NCI-H1436 treated with DMSO at 0.1 percent for 48 hours (cell line): ENCODE results near the gene CDSN.
"Not testable (repeated sequence)": the region's sequence is repeated elsewhere in the genome, so short reads cannot be mapped to it uniquely, and the experiment has no call there.

Source experiments
- DNase-seq: peaks from one replicate; lab custom pipeline; 2025; lab: John Stamatoyannopoulos, UW

CDSN gene

DNA sequence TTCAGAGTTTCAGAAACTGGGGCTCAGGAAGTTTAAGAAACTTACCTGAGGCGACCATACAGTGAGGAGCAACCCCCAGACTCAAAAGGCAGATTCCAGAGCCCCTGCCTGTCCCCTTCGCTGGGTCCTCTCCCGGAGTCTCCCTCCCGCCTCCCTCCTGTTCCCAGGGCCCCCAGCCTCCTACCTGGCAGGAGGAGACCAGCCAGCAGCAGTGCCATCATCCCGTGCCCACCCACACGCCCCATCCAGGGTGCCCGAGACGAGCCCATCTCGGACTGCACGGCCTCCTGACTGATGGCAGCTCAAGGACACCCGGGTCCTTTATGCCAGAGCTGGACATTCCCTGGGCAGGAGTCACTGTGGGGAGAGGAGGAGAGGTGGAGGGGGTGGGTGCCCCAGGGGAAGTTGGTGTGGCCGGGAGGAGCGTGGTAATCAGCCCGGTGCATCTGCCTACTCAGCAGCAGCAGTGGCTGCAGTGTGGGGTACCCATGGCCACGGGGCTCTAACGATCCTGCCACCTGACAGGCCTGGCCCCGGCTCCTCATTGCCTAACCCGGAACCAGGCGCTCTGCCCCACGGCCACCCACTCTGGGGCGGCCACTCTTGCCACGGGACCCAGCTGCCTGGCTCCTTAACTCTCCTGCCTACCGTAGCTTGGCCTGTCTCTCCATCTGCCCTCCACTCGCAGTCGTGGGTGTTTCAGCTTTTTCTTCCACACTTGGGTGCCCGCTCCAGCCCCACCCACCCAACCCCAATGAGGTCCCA, at the start of gene CDSN:
CDSN (minus strand) TSS at position 296 of the 765 bp plus-strand sequence; CDS start at position 269, 27 bp downstream.
- no peak for DNase-seq

DNA sequence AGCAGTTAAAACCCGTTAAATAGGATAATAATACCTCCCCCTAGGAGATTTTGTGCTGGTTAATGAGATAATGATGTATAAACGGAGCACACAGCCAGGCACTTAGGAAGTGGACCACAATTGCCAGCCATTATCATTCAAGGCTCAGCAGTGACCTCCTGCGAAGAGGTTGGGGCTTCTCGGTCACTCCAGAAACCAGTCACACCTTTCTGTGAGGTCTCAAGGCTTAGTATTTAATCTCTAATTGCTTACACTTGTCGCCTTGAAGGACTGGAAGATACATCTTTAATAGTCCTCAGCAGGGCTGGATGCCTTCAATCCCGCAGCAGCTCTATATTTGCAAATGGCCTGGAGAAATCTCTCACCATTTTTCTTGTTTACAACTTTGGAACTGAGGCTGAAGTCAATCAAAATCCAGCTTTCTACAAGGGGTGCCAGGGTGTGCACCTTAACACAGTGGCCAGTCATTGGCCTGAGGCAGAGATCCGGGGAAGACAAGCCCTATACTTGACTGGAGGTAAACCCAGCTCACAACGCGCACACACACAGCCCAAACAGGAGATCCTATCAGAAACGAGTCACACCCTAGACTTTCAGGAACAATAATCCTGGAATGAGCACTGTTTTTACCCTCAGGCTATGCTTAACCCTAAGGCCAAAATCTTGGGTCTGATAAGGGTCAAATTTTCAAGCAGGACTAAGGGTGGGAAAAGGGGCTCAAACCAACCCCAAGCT, 49.0 kb upstream of the CDSN start:
- DNase-seq, result no peak

- no peak for DNase-seq
Observed at GRCh38 chr6:31168606-31169005, 48.4 kb upstream of the CDSN start.

DNA sequence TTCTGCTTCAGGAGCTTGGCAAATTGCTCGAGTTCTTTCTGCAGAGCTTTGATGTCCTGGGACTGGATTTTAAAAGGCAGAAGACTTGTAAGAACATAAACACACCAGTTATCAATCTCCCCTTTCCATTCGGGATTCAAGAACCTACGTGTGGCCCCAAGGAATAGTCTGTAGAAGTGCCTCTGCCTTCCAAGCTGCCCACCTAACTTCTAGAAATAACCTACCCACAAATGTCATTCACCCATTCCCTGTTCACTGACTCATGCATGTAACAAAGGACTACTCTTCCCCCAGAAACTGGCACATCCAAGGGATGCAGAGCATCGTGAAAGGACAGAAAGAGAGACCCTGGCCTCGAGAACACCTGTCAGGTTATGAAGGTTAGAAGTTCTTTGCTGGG, 45.7 kb upstream of the CDSN start:
- DNase-seq, result no peak

GRCh38 chr6:31165064-31165832, 45.0 kb upstream of the CDSN start:
- not testable (repeated sequence) for DNase-seq

DNA sequence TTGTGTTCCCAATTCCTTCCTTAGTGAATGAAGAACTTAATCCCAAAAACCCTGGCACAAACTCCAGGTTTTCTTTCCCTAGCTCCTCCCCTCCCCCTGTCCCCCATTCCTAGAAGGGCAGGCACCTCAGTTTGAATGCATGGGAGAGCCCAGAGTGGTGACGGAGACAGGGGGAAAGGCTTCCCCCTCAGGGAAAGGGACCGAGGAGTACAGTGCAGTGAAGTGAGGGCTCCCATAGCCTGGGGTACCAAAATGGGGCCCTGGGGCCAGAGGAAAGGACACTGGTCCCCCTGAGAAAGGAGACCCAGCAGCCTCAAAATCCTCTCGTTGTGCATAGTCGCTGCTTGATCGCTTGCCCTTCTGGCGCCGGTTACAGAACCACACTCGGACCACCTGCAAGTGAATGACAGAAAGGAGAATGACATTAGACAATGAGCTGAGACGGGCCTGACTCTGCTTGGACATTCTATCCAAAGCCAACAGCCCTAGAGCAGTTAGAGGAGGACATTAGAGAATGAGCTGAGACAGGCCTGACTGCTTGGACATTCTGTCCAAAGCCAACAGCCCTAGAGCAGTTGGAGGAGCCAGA, 44.3 kb upstream of the CDSN start:
- not testable (repeated sequence) for DNase-seq

DNA sequence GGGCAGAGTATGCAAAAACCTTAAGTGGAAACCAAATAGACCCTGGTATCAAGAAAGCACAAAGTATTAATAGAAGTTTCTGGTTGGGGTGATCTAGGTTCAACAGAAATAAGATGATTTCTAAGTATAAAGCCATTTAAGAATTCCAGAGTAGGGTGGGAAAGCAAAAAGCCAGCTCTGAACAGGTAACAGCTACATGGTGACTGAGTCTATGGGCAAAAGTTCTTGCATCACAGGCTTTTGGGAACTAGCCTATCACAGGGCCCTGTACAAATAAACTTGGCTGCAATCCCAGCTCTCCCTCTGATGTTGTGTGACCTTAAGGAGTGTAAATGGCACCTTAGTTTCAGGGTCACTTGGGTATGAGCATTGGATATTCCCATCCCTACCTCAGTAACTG, 43.7 kb upstream of the CDSN start:
- DNase-seq, result no peak

DNA sequence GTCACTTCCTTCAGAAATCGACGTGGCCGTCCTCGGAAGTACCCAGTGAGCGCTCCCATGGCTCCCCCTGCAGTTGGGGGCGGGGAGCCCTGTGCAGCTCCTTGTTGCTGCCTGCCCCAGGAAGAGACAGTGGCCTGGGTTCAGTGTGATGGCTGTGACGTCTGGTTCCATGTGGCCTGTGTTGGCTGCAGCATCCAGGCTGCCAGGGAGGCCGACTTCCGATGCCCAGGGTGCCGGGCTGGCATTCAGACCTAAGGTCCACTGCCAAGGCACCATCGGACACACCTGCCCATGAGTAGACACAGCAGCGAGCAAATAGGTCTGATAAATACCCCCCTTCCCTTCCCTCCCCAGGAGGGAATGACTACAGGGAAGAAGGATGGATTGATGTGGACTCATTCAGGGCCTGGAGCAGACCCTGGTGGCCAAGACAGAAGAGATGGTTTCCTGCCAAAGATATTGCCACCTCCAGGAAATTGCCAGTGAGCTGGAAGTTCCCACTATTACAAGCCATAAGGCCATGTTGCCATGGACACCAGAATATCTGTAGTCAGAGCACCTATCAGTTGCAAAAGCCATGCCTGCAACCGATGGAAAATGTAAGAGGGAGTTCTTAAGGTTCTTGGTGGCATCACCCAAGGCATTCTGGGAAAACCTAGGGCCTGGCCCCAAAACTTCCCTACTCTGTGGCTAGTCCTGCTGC, 42.4 kb upstream of the CDSN start:
- DNase-seq, result no peak

DNA sequence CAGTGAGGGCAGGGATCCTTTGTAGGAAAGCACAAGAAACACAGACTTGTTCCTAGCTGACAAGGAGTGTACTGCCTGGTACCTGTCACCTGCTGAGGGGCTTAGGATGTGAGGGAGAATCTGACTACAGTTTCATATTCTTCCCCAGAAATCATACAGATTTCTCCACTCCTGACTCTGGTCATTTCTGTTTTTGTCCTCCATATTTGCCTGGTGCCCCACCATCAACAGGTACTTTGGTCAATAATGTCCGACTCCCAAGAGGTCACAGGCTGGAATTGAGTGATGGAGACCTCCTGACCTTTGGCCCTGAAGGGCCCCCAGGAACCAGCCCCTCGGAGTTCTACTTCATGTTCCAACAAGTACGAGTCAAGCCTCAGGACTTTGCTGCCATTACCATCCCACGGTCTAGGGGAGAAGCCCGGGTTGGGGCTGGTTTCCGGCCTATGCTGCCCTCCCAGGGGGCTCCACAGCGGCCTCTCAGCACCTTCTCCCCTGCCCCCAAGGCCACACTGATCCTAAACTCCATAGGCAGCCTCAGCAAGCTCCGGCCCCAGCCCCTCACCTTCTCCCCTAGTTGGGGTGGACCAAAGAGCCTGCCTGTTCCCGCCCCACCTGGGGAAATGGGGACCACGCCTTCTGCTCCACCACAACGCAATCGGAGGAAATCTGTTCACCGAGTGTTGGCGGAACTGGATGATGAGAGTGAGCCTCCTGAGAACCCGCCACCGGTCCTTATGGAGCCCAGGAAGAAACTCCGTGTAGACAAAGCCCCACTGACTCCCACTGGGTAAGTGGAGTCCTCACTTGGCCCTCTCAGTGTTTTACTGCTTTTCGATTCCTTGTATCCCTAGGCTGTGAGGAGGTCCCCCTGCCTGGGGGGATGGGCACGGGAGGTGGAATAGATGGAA, 41.2 kb upstream of the CDSN start:
- DNase-seq, result no peak

DNA sequence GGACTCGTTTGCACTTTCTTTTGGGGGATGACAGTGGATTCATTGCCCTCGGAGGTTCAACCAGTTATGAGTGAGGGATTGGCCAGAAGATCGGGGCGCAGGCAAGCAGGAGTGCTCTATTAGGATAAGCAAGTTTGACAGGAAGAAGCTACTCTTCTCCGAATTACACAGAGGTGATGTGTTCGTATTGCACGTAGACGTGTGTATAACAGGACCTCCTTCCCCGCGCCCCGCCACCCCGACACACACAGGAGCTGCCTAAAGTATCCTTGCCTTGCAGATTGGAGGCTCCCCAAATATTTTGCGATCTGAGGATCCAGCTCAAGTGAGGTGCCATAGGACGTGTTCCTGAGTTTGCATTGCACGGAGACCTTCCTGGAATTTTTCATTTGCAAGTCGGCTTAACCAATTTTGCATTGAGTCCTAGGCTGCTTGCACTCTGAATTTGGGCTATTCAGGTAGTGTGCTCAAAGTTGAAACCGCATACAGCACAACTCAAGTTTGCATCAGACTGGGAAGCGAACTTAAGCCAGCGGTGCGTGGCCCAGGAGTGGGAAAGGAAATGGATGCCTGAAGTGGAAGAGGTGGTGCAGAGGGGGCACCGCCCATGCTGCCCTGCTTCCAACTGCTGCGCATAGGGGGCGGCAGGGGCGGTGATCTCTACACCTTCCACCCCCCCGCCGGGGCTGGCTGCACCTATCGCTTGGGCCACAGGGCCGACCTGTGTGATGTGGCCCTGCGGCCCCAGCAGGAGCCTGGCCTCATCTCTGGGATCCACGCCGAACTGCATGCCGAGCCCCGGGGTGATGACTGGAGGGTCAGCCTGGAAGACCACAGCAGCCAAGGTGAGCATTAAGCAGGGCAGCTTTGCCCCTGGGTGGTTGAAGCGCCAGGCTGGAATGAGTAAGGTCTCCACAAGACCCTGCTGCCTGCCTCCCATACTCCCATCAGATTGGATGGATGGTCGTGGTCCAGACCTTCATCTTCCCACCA, 38.9 kb upstream of the CDSN start:
- DNase-seq, result no peak

- peak; percentile 93 for DNase-seq
Observed at GRCh38 chr6:31158140-31158862, 38.1 kb upstream of the CDSN start, which contains the start of gene TCF19. Gene TCF19 (plus strand): TSS chr6:31158589. CDS start chr6:31159470, 881 bp downstream.

DNA sequence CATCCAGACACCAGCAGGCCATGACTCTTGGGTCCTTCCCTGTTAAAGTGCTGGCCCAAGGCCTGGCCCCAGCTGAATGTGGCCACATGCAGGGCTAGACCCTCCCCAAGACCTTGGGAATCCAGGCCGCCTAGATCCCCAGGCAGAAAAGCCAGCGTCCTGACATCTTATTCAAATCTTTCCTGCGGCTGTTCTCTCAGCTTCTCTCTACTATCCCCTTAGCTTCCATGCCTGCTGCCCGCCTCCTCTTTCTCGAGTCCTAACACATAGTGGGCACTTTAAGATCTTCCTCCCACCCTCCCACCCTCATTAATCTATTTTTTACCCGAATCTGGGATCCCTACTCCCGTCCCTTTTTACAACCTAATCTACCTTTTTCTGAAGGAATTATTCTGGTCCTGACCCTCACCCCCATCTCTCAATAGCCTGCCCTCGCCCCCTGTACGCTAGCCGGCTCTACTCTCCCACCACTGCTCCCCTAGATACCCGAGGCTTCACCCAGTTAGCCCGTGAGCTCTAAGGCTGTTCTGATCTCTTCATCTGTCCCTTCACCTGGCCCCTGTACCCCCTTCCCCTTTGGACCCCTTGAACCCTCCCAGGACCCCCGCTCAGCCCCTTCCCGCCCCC, 37.4 kb upstream of the CDSN start, which contains the start of gene CCHCR1:
CCHCR1 (minus strand) TSS at position 290 of the 627 bp plus-strand sequence; CDS start at position 88, 202 bp downstream.
- no peak for DNase-seq

- DNase-seq, result no peak
Observed at GRCh38 chr6:31156641-31157040, 36.4 kb upstream of the CDSN start.

DNA sequence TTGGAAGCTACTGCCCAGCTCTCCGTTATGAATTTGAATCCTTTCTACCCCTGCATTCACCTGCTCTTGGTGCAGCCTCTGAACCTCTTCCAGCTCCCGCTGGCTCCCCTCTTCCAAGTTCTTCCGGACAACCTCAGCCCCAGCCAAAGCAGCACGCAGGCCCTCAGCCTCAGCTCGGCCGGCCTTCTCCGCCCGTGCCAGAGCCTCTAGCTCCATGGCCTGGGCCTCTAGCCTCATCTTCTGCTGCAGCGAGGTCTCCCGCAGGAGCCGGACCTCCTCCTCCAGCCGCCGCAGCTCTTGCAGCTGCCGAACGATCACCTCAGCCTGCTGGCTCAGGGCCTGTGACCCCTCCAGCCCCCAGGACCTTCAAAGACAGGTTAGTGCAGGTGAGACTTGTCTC, 34.2 kb upstream of the CDSN start:
- DNase-seq, result no peak

GRCh38 chr6:31152781-31153180, 32.5 kb upstream of the CDSN start:
- no peak for DNase-seq

GRCh38 chr6:31149827-31150447, 29.7 kb upstream of the CDSN start:
- DNase-seq, result no peak

DNA sequence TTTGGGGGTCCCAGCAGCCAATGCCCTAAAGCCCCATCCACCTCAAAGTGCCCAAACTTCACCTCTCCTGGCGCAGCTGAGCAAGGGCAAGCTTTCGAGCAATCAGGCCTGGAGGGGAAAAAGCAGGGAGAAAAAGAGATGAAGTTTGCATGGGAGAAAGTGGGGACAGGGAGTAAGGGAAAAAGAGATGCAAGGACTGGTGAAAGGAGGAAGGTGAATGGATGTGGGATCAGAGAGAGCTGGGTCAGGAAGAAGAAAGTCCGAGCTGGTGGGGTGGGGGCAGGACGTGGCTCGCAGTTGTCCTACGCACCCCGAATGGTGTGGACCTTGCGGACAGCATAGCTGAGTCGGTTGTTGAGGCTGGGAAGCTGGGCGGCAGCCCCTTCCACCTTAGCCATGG, 25.1 kb upstream of the CDSN start:
- DNase-seq, result no peak

DNA sequence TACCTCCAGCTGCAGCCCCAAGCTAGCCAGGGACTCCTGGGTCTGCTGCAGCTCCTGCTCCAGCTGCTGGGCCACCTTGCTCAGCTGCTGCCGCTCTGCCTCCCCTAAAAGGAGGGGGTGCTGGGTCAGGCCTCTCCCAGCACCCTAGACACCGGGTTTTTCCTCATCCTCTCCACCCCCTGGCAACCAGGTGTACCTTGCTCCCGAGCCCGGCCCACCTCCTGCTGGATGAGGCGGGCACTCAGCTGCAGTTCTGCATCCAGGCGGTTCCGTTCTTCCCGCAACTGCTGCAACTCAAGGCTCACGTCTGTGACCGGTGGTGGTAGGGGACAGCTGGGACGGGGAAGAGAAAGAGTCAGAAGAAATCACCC, 24.7 kb upstream of the CDSN start:
- no peak for DNase-seq
